Calu3 (cell line): ENCODE results near the gene POLN. TPM values are rescaled to one million over a fixed set of nuclear protein-coding genes. Genes with fewer than 3 reads are reported as not detected.

ENCODE experiments used
- BruUV-seq: library from RNA; stranded (reverse); fragments of 400-500 nt; replicated peaks from 2 replicates; lab custom pipeline; 2021; lab: Mats Ljungman, UMichigan
- CTCF ChIA-PET: fragments of 300-600 bp; sonication (Branson Sonifier 250); formaldehyde crosslinking; loops from one replicate; lab custom pipeline; 2022; ENCODE audit warnings: antibody characterized with exemption; lab: Charles Lee
- DNase-seq: peaks from one replicate; pipeline ENCODE4 v3.0.0; 2022
- H3K27ac Mint-ChIP-seq: one replicate; pipeline ENCODE4 v1.8.0; 2022; ENCODE audit warnings: mixed read lengths; ENCODE audit not compliant: unreplicated experiment
- H3K27me3 Mint-ChIP-seq: one replicate; pipeline ENCODE4 v1.8.0; 2022; ENCODE audit warnings: mixed read lengths; ENCODE audit not compliant: unreplicated experiment
- H3K36me3 Mint-ChIP-seq: one replicate; pipeline ENCODE4 v1.8.0; 2022; ENCODE audit warnings: mild to moderate bottlenecking, moderate library complexity, mixed read lengths; ENCODE audit not compliant: insufficient read depth, unreplicated experiment
- H3K4me1 Mint-ChIP-seq: one replicate; pipeline ENCODE4 v1.8.0; 2022; ENCODE audit warnings: mild to moderate bottlenecking, low read depth, mixed read lengths; ENCODE audit not compliant: unreplicated experiment
- H3K4me3 Mint-ChIP-seq: one replicate; pipeline ENCODE4 v1.8.0; 2022; ENCODE audit warnings: mild to moderate bottlenecking, low read depth, moderate library complexity, mixed read lengths; ENCODE audit not compliant: unreplicated experiment
- H3K9me3 Mint-ChIP-seq: one replicate; pipeline ENCODE4 v1.8.0; 2022; ENCODE audit warnings: low read depth, mixed read lengths; ENCODE audit not compliant: unreplicated experiment
- intact Hi-C: fragments of 100-400 bp; cut with micrococcal nuclease; formaldehyde crosslinking; loops from one replicate; pipeline ENCODE4 v1.10.0; 2022; ENCODE audit not compliant: unreplicated experiment
- total RNA-seq: library from RNA; stranded (reverse); gene quantifications from 2 replicates; pipeline ENCODE4 v1.2.3, GENCODE V29; 2022
- TF ChIP-seq, protein P1 (sequence below): fragments of 200-600 bp; IDR thresholded peaks from one replicate; pipeline ENCODE4 v1.8.0; 2022; ENCODE audit warnings: antibody characterized with exemption; ENCODE audit not compliant: unreplicated experiment

Gene POLN
- total RNA-seq, 1 experiment from 2014 or later: 4.1 TPM

DNA sequence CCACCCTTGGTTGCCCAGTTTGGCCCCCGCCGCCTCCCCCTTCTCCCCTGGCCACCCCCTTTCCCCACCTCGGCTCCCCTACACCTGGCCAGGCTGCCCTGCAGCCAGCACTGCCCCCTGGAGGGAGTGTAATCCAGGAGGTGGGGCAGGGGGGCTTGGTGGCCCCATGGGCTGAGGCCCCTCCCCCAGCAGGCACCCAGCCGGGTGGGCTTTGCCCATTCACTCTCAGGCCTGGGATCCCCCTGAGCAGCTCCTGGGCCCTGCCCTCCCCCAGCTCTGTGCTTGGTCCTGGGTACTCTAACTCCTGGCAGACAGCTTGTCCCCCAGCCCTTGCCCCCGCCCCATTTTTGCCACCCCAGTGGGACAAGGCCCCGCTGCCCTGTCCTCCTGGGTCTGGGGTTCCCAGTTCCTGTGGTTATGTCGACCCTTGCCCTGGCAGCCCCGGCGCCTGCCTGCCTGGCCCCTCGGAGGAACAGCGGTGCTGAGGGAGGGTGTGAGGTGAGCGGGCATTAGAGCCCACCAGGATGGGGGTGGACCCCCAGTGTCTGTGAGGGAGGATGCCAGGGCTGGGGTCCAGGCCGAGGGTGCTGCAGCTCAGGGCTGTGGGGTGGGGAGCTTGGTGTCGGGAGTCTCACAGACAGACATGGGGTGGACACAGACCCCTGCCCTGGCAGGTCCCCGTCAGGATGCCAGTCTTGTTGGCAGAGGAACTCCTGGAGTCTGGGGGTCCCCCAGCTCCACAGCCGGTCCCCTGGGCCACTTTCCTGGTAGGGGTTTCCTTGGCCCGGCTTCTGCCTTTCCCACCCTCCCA is 172.6 kb downstream of the POLN start:
- no peak for DNase-seq
- TF ChIP-seq, protein P1, sequence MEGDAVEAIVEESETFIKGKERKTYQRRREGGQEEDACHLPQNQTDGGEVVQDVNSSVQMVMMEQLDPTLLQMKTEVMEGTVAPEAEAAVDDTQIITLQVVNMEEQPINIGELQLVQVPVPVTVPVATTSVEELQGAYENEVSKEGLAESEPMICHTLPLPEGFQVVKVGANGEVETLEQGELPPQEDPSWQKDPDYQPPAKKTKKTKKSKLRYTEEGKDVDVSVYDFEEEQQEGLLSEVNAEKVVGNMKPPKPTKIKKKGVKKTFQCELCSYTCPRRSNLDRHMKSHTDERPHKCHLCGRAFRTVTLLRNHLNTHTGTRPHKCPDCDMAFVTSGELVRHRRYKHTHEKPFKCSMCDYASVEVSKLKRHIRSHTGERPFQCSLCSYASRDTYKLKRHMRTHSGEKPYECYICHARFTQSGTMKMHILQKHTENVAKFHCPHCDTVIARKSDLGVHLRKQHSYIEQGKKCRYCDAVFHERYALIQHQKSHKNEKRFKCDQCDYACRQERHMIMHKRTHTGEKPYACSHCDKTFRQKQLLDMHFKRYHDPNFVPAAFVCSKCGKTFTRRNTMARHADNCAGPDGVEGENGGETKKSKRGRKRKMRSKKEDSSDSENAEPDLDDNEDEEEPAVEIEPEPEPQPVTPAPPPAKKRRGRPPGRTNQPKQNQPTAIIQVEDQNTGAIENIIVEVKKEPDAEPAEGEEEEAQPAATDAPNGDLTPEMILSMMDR: no peak
- Mint-ChIP-seq H3K27ac (no peak overlapping the region), H3K4me1 (no peaks in the 10 kb centered on the region), H3K27me3 (no peaks in the 10 kb centered on the region), H3K36me3 (peaks cover 4% of the 10 kb centered on the region), H3K4me3 (no peak overlapping the region), H3K9me3 (no peaks in the 10 kb centered on the region)
- intact Hi-C loops: no loop called here
- no TSS peak for BruUV-seq
- CTCF ChIA-PET: no interaction called here

DNA sequence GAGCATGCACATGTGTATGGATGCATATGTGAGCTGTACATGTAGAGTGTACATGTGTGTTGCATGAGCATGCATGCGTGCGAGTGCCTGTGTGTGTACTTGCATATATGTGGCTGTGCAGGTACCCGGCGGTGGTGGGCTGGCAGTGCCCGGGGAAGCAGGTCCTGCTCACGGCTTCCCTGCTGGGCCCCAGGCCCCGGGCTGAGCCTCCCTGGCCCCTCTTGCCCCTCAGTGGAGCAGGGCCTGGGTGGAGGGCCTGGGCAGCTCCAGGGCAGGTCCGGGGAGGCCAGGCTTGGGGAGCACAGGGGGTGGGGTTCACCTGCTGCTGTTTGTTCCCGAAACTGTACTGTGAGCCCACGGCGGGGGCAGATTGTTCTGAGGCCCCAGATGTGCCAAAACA is 173.4 kb downstream of the POLN start:
- no peaks in the 10 kb centered on the region for H3K4me1 Mint-ChIP-seq
- intact Hi-C loops: no loop called here
- BruUV-seq: no TSS peak
- H3K9me3 Mint-ChIP-seq: no peaks in the 10 kb centered on the region
- peaks cover 4% of the 10 kb centered on the region for H3K36me3 Mint-ChIP-seq
- CTCF ChIA-PET: no interaction called here
- H3K27ac Mint-ChIP-seq: no peak overlapping the region
- H3K27me3 Mint-ChIP-seq: no peaks in the 10 kb centered on the region
- H3K4me3 Mint-ChIP-seq: no peak overlapping the region
- no peak for DNase-seq
- TF ChIP-seq, protein P1: no peak

DNA sequence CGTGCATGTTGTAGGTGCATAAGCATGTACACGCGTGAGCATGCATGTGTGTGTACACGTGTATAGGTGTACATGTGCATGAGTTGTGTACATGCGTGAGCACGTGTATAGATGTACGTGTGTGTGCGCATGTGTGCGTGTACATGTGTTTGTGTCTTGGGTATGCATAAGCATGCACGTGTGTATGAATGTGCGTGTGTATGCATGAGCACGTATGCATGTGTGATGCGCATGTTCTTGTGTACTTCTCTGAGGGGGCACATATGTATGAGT is 173.8 kb downstream of the POLN start:
- no peaks in the 10 kb centered on the region for H3K9me3 Mint-ChIP-seq
- H3K36me3 Mint-ChIP-seq: peaks cover 4% of the 10 kb centered on the region
- intact Hi-C loops: no loop called here
- DNase-seq: no peak
- no peak overlapping the region for H3K27ac Mint-ChIP-seq
- H3K4me1 Mint-ChIP-seq: no peaks in the 10 kb centered on the region
- no peak overlapping the region for H3K4me3 Mint-ChIP-seq
- TF ChIP-seq, protein P1: no peak
- BruUV-seq: no TSS peak
- H3K27me3 Mint-ChIP-seq: no peaks in the 10 kb centered on the region
- CTCF ChIA-PET: no interaction called here

DNA sequence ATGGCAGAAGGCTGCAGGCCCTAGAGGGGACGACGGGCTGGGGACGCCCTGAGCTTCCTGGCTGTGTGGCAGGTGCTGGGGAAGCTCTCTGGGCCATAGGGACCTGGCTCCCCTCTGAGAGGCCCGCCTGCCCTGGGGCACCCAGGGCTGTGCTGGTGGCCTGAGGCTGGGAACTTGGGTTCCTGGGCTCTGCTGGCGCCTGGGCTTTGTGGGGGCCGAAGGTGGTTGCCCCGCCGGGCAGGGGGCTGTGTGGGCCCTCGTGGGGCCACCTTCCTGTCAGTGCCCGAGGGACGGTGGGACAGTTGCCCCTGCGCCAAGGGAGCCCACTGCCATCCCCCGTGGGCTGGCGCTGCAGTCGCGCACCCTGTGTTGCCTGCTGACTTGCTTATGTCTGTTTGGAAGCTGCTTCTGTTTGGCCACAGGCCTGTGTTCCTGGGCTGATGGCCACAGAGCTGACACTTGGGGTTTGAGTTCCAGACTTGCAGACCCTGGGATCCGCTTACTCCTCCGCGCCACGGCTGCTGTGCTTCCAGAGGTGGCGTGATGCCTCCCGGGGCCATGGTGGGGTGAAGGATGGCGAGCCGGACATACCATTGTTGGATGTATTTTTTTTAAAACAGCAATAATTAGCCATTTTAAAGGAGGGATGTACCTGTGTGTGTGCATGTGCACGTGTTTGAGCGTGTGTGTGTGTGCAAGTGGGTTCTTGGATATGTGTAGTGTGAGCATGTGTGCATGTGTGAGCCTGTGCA is 174.3 kb downstream of the POLN start:
- CTCF ChIA-PET: no interaction called here
- no peak for DNase-seq
- H3K4me3 Mint-ChIP-seq: no peak overlapping the region
- no peaks in the 10 kb centered on the region for H3K9me3 Mint-ChIP-seq
- intact Hi-C loops: no loop called here
- H3K27ac Mint-ChIP-seq: no peak overlapping the region
- TF ChIP-seq, protein P1: no peak
- H3K36me3 Mint-ChIP-seq: peaks cover 4% of the 10 kb centered on the region
- H3K27me3 Mint-ChIP-seq: no peaks in the 10 kb centered on the region
- no TSS peak for BruUV-seq
- no peaks in the 10 kb centered on the region for H3K4me1 Mint-ChIP-seq
